Fibroblast of skin of left quadriceps (primary cell): ENCODE results near the gene GUCY2F.

Experiments
- DNase-seq, 2 experiments: peaks; one replicate each; pipeline ENCODE4 v3.0.0-alpha.2; 2013; ENCODE audit warnings: low read depth in 2 of 2

The GUCY2F gene

GRCh38 chrX:109343671-109344070 lies 138.2 kb downstream of the GUCY2F start:
- no peak for DNase-seq

GRCh38 chrX:109336141-109336540 lies 145.7 kb downstream of the GUCY2F start:
- DNase-seq, result no peak

- peak; percentile 41 to 49 for DNase-seq
Measured at GRCh38 chrX:109327251-109327650, 154.6 kb downstream of the GUCY2F start.
